Measurements from ENCODE around the gene ENOSF1. TPM values are rescaled to one million over a fixed set of nuclear protein-coding genes. Genes with fewer than 3 reads are reported as not detected.
A peak's percentile ranks its signal among the peaks of the same experiment; 100 is the strongest.

The ENOSF1 gene
- total RNA-seq, 1 donor from 2014 or later: 53.5 TPM

GRCh38 chr18:658001-658946 lies 54.2 kb downstream of the ENOSF1 start:
- Histone ChIP-seq H3K27ac (peak overlapping the region; percentile 4), H3K4me3 (peak overlapping the region; percentile 71 to 90), H3K27me3 (no peaks in the 10 kb centered on the region), H3K9me3 (no peaks in the 10 kb centered on the region), H3K36me3 (no peaks in the 10 kb centered on the region), H3K4me1 (peaks cover 5% of the 10 kb centered on the region)
- TF ChIP-seq POLR2A (IDR thresholded peaks at IDR 0.05) (no peak), POLR2AphosphoS5 (IDR thresholded peaks at IDR 0.05; ENCODE audit: insufficient read depth in 1 of 2, low read depth in 1 of 2) (peak in 1 of 2 donors; percentile 40), CTCF (IDR thresholded peaks at IDR 0.05) (no peak)
- intact Hi-C loops (cut with DNase I): no loop called here
- DNase-seq (ENCODE audit: extremely low spot score in 2 of 2): no peak

- no peaks in the 10 kb centered on the region for H3K36me3 ChIP-seq
- TF ChIP-seq CTCF (IDR thresholded peaks at IDR 0.05): no peak
- TF ChIP-seq POLR2A (IDR thresholded peaks at IDR 0.05): no peak
- no peak for TF ChIP-seq POLR2AphosphoS5 (IDR thresholded peaks at IDR 0.05; ENCODE audit: insufficient read depth in 1 of 2, low read depth in 1 of 2)
- intact Hi-C loops (cut with DNase I): no loop called here
- DNase-seq (ENCODE audit: extremely low spot score in 2 of 2): no peak
- no peaks in the 10 kb centered on the region for H3K9me3 ChIP-seq
- peaks cover 5% of the 10 kb centered on the region for H3K4me1 ChIP-seq
- peak within 1 kb of the TSS; percentile 71 to 90 for H3K4me3 ChIP-seq
- H3K27me3 ChIP-seq: no peaks in the 10 kb centered on the region
- H3K27ac ChIP-seq: peak within 1 kb of the TSS; percentile 4
Measured at GRCh38 chr18:657311-658000, 55.0 kb downstream of the ENOSF1 start, which contains the start of gene TYMS. Gene TYMS (plus strand): TSS chr18:657653. CDS start chr18:657743, 90 bp downstream.

- no peak for TF ChIP-seq POLR2A (IDR thresholded peaks at IDR 0.05)
- TF ChIP-seq CTCF (IDR thresholded peaks at IDR 0.05): no peak
- TF ChIP-seq POLR2AphosphoS5 (IDR thresholded peaks at IDR 0.05; ENCODE audit: insufficient read depth in 1 of 2, low read depth in 1 of 2): no peak
- peaks cover 5% of the 10 kb centered on the region for H3K4me1 ChIP-seq
- intact Hi-C loops (cut with DNase I): no loop called here
- no peak overlapping the region for H3K27ac ChIP-seq
- no peak for DNase-seq (ENCODE audit: extremely low spot score in 2 of 2)
- no peaks in the 10 kb centered on the region for H3K36me3 ChIP-seq
- H3K27me3 ChIP-seq: no peaks in the 10 kb centered on the region
- H3K9me3 ChIP-seq: no peaks in the 10 kb centered on the region
- no peak overlapping the region for H3K4me3 ChIP-seq
Measured at GRCh38 chr18:655445-655844, 57.0 kb downstream of the ENOSF1 start.

- TF ChIP-seq POLR2AphosphoS5 (IDR thresholded peaks at IDR 0.05; ENCODE audit: insufficient read depth in 1 of 2, low read depth in 1 of 2) (no peak), POLR2A (IDR thresholded peaks at IDR 0.05) (no peak), CTCF (IDR thresholded peaks at IDR 0.05) (no peak)
- Histone ChIP-seq H3K27me3 (no peaks in the 10 kb centered on the region), H3K4me3 (no peak overlapping the region), H3K27ac (no peak overlapping the region), H3K9me3 (no peaks in the 10 kb centered on the region), H3K4me1 (peaks cover 5% of the 10 kb centered on the region), H3K36me3 (no peaks in the 10 kb centered on the region)
- no peak for DNase-seq (ENCODE audit: extremely low spot score in 2 of 2)
- intact Hi-C loops (cut with DNase I): no loop called here
Measured at GRCh38 chr18:654601-655000, 57.8 kb downstream of the ENOSF1 start.
